WTC11 (cell line): Measurements from ENCODE around the gene PPP1R37. TPM values are rescaled to one million over a fixed set of nuclear protein-coding genes. Genes with fewer than 3 reads are reported as not detected.

Experiments
- ATAC-seq: fragments of 200-7000 bp; cut with Tn5 transposase; 2 replicates; pipeline ENCODE4 v1.10.0; 2021; ENCODE audit warnings: mild to moderate bottlenecking, moderate library complexity
- CTCF ChIA-PET: fragments of 300-600 bp; sonication (Branson Sonifier 250); formaldehyde crosslinking; loops from one replicate; lab custom pipeline; 2021; ENCODE audit warnings: antibody characterized with exemption; lab: Charles Lee
- POLR2A ChIA-PET: fragments of 350-600 bp; sonication (Branson Sonifier 250); formaldehyde crosslinking; loops from one replicate; lab custom pipeline; 2021; ENCODE audit warnings: antibody characterized with exemption; lab: Charles Lee
- DNase-seq: peaks from one replicate; pipeline ENCODE4 v3.0.0; 2021; ENCODE audit warnings: low spot score
- H3K27ac Mint-ChIP-seq: 2 replicates; pipeline ENCODE4 v1.8.0; 2021; ENCODE audit warnings: mixed read lengths
- H3K27me3 Mint-ChIP-seq: 2 replicates; pipeline ENCODE4 v1.8.0; 2021; ENCODE audit warnings: low read depth, mild to moderate bottlenecking, moderate library complexity, mixed read lengths
- H3K36me3 Mint-ChIP-seq: 2 replicates; pipeline ENCODE4 v1.8.0; 2021; ENCODE audit warnings: mixed read lengths
- H3K4me1 Mint-ChIP-seq: 2 replicates; pipeline ENCODE4 v1.8.0; 2022; ENCODE audit warnings: mixed read lengths
- H3K4me3 Mint-ChIP-seq: 2 replicates; pipeline ENCODE4 v1.8.0; 2021; ENCODE audit warnings: mild to moderate bottlenecking, moderate library complexity, mixed read lengths
- H3K9me3 Mint-ChIP-seq: 2 replicates; pipeline ENCODE4 v1.8.0; 2021; ENCODE audit warnings: mixed read lengths
- CREM ChIP-seq: sonication (generic); formaldehyde crosslinking; IDR thresholded peaks from 2 replicates; pipeline ENCODE4 v1.8.1; 2022; ENCODE audit warnings: mild to moderate bottlenecking, missing genetic modification reagents, moderate library complexity
- E2F5 ChIP-seq: sonication (generic); formaldehyde crosslinking; IDR thresholded peaks from 2 replicates; pipeline ENCODE4 v1.8.1; 2022; ENCODE audit warnings: mild to moderate bottlenecking, moderate library complexity, missing genetic modification reagents
- EMX1 ChIP-seq: fragments of 250-450 bp; sonication (Bioruptor Pico); IDR thresholded peaks from 2 replicates; pipeline ENCODE4 v1.8.0; 2021; ENCODE audit warnings: mild to moderate bottlenecking
- ETV6 ChIP-seq: sonication (generic); formaldehyde crosslinking; IDR thresholded peaks from 2 replicates; pipeline ENCODE4 v1.8.1; 2022; ENCODE audit warnings: mild to moderate bottlenecking, missing genetic modification reagents
- FOXP1 ChIP-seq: sonication (generic); formaldehyde crosslinking; IDR thresholded peaks from 2 replicates; pipeline ENCODE4 v1.8.0; 2022; ENCODE audit warnings: missing genetic modification reagents, mild to moderate bottlenecking, moderate library complexity, borderline replicate concordance
- GTF2I ChIP-seq: fragments of 250-450 bp; sonication (Bioruptor Pico); conservative IDR thresholded peaks from 2 replicates; pipeline ENCODE4 v1.4.0; 2021; ENCODE audit warnings: mild to moderate bottlenecking
- HMGA2 ChIP-seq: fragments of 250-450 bp; sonication (Bioruptor Pico); IDR thresholded peaks from 2 replicates; pipeline ENCODE4 v1.4.0; 2021; ENCODE audit warnings: mild to moderate bottlenecking, moderate library complexity
- MXD4 ChIP-seq: fragments of 250-450 bp; sonication (Bioruptor Pico); IDR thresholded peaks from 2 replicates; pipeline ENCODE4 v1.8.0; 2021; ENCODE audit warnings: mild to moderate bottlenecking, moderate library complexity, borderline replicate concordance
- MYBL2 ChIP-seq: sonication (generic); formaldehyde crosslinking; IDR thresholded peaks from 2 replicates; pipeline ENCODE4 v1.8.1; 2023; ENCODE audit warnings: mild to moderate bottlenecking, moderate library complexity, missing genetic modification reagents
- NFE2L1 ChIP-seq: sonication (generic); formaldehyde crosslinking; IDR thresholded peaks from 2 replicates; pipeline ENCODE4 v1.8.1; 2023; ENCODE audit warnings: missing genetic modification reagents
- NR1H2 ChIP-seq: sonication (generic); formaldehyde crosslinking; IDR thresholded peaks from 2 replicates; pipeline ENCODE4 v1.9.0; 2021; ENCODE audit warnings: mild to moderate bottlenecking, moderate library complexity, missing genetic modification reagents
- OVOL2 ChIP-seq: fragments of 250-450 bp; sonication (Bioruptor Pico); IDR thresholded peaks from 2 replicates; pipeline ENCODE4 v1.9.0; 2021; ENCODE audit warnings: mild to moderate bottlenecking, borderline replicate concordance
- PREB ChIP-seq: sonication (generic); formaldehyde crosslinking; IDR thresholded peaks from 2 replicates; pipeline ENCODE4 v1.8.1; 2022; ENCODE audit warnings: mild to moderate bottlenecking, missing genetic modification reagents, moderate library complexity, borderline replicate concordance
- RELA ChIP-seq: sonication (generic); formaldehyde crosslinking; IDR thresholded peaks from 2 replicates; pipeline ENCODE4 v1.8.1; 2022; ENCODE audit warnings: missing genetic modification reagents, mild to moderate bottlenecking, borderline replicate concordance
- SMAD3 ChIP-seq: sonication (generic); formaldehyde crosslinking; IDR thresholded peaks from 2 replicates; pipeline ENCODE4 v1.8.0; 2022; ENCODE audit warnings: missing genetic modification reagents, mild to moderate bottlenecking, borderline replicate concordance
- SP1 ChIP-seq: sonication (generic); formaldehyde crosslinking; conservative IDR thresholded peaks from 2 replicates; pipeline ENCODE4 v1.8.1; 2022; ENCODE audit warnings: missing genetic modification reagents
- TEAD4 ChIP-seq: sonication (generic); formaldehyde crosslinking; IDR thresholded peaks from 2 replicates; pipeline ENCODE4 v1.8.0; 2022; ENCODE audit warnings: mild to moderate bottlenecking, missing genetic modification reagents
- ZBTB21 ChIP-seq: sonication (generic); formaldehyde crosslinking; IDR thresholded peaks from 2 replicates; pipeline ENCODE4 v1.8.1; 2023; ENCODE audit warnings: mild to moderate bottlenecking, missing genetic modification reagents, borderline replicate concordance
- ZBTB43 ChIP-seq: sonication (generic); formaldehyde crosslinking; IDR thresholded peaks from 2 replicates; pipeline ENCODE4 v1.8.1; 2023; ENCODE audit warnings: mild to moderate bottlenecking, missing genetic modification reagents
- ZMAT4 ChIP-seq: fragments of 250-450 bp; sonication (Bioruptor Pico); IDR thresholded peaks from 2 replicates; pipeline ENCODE4 v1.9.0; 2021; ENCODE audit warnings: mild to moderate bottlenecking
- ZNF281 ChIP-seq: sonication (generic); formaldehyde crosslinking; IDR thresholded peaks from 2 replicates; pipeline ENCODE4 v1.8.0; 2023; ENCODE audit warnings: mild to moderate bottlenecking, missing genetic modification reagents
- ZNF416 ChIP-seq: fragments of 250-450 bp; sonication (Bioruptor Pico); IDR thresholded peaks from 2 replicates; pipeline ENCODE4 v1.9.0; 2021; ENCODE audit warnings: mild to moderate bottlenecking, inconsistent platforms
- total RNA-seq: library from RNA; stranded (reverse); gene quantifications from 3 replicates; pipeline ENCODE4 v1.2.3, GENCODE V29; 2021
- TF ChIP-seq, protein P1 (sequence below): sonication (generic); formaldehyde crosslinking; IDR thresholded peaks from 2 replicates; pipeline ENCODE4 v1.8.1; 2023; ENCODE audit warnings: mild to moderate bottlenecking, missing genetic modification reagents
- TF ChIP-seq, protein P2 (sequence below): fragments of 250-450 bp; sonication (Bioruptor Pico); IDR thresholded peaks from 2 replicates; pipeline ENCODE4 v1.9.0; 2021; ENCODE audit warnings: moderate library complexity, mild to moderate bottlenecking, inconsistent platforms, borderline replicate concordance

Gene PPP1R37
- total RNA-seq, 1 experiment from 2014 or later, result 35.4 TPM

- H3K4me1 Mint-ChIP-seq, result peaks cover 8% of the 10 kb centered on the region; the same call in 1 of the 2 replicates
- H3K4me3 Mint-ChIP-seq, result peak overlapping the region; percentile 63
- CTCF ChIA-PET, result interaction anchor here (1.3 to 2.1 kb wide), 3 partner anchors 14 to 192 kb away, joined by 4 read pairs; no protein-coding TSS in a partner anchor
- POLR2A ChIA-PET, result interaction anchor here (0.9 kb wide), 1 partner anchor 33 kb away, joined by 3 read pairs; no protein-coding TSS in a partner anchor
- peaks cover 8% of the 10 kb centered on the region; the same call in 1 of the 2 replicates for H3K27me3 Mint-ChIP-seq
- ATAC-seq (no peak), DNase-seq (no peak)
- TF ChIP-seq RELA (CRISPR knock-in tag), result no peak
- no peaks in the 10 kb centered on the region for H3K9me3 Mint-ChIP-seq
- no peak overlapping the region for H3K27ac Mint-ChIP-seq
- H3K36me3 Mint-ChIP-seq, result no peaks in the 10 kb centered on the region
Observed at GRCh38 chr19:45180936-45181335, 88.0 kb downstream of the PPP1R37 start.

DNA sequence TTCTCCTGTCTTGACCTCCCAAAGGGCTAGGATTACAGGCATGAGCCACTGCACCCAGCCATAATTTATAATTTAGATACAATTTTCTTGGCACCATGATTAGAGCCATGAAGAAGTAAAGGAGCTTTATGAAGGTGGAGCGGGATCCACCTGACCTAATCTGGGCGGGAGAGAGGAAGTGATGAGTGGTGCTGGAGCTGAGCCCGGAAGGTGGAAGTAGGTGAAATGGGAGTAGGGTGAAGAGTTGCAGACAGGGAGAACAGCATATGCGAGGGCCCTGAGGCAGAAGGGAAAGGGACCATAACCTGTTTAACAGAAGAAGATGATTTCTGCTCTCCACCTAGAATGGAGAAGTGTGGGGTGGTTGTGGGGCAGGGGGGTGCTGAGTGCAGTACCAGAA, 89.8 kb downstream of the PPP1R37 start:
- no peak for ATAC-seq
- H3K4me1 Mint-ChIP-seq, result peaks cover 8% of the 10 kb centered on the region; the same call in 1 of the 2 replicates
- POLR2A ChIA-PET, result interaction anchor here (0.6 kb wide), 1 partner anchor 527 kb away, joined by 3 read pairs; no protein-coding TSS in a partner anchor
- TF ChIP-seq HMGA2 (CRISPR knock-in tag) (no peak), CREM (CRISPR knock-in tag) (no peak), ZMAT4 (CRISPR knock-in tag) (no peak), OVOL2 (CRISPR knock-in tag) (no peak), TEAD4 (CRISPR knock-in tag) (no peak), E2F5 (no peak), ZNF281 (CRISPR knock-in tag) (no peak), MYBL2 (CRISPR knock-in tag) (no peak), SP1 (CRISPR knock-in tag) (no peak), EMX1 (CRISPR knock-in tag) (no peak), ETV6 (no peak)
- TF ChIP-seq, protein P1, sequence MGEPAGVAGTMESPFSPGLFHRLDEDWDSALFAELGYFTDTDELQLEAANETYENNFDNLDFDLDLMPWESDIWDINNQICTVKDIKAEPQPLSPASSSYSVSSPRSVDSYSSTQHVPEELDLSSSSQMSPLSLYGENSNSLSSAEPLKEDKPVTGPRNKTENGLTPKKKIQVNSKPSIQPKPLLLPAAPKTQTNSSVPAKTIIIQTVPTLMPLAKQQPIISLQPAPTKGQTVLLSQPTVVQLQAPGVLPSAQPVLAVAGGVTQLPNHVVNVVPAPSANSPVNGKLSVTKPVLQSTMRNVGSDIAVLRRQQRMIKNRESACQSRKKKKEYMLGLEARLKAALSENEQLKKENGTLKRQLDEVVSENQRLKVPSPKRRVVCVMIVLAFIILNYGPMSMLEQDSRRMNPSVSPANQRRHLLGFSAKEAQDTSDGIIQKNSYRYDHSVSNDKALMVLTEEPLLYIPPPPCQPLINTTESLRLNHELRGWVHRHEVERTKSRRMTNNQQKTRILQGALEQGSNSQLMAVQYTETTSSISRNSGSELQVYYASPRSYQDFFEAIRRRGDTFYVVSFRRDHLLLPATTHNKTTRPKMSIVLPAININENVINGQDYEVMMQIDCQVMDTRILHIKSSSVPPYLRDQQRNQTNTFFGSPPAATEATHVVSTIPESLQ (CRISPR knock-in tag), result no peak
- TF ChIP-seq, protein P2, sequence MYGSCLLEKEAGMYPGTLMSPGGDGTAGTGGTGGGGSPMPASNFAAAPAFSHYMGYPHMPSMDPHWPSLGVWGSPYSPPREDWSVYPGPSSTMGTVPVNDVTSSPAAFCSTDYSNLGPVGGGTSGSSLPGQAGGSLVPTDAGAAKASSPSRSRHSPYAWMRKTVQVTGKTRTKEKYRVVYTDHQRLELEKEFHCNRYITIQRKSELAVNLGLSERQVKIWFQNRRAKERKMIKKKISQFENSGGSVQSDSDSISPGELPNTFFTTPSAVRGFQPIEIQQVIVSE (CRISPR knock-in tag), result no peak
- TF ChIP-seq, all 79 proteins: peak for 0
- Mint-ChIP-seq H3K4me3 (no peak overlapping the region), H3K9me3 (no peaks in the 10 kb centered on the region), H3K27ac (0 out of 2 replicates have a peak overlapping the region, but pooled peaks have one; percentile 14), H3K36me3 (no peaks in the 10 kb centered on the region), H3K27me3 (peaks cover 8% of the 10 kb centered on the region; the same call in 1 of the 2 replicates)
- DNase-seq, result no peak
- CTCF ChIA-PET, result interaction anchor here (0.8 kb wide), 1 partner anchor 39 kb away, joined by 4 read pairs; no protein-coding TSS in a partner anchor

GRCh38 chr19:45184115-45184514, 91.1 kb downstream of the PPP1R37 start:
- H3K4me1 Mint-ChIP-seq, result peaks cover 8% of the 10 kb centered on the region; the same call in 1 of the 2 replicates
- ChIA-PET POLR2A (no interaction called here), CTCF (interaction anchor here (0.7 to 0.8 kb wide), 3 partner anchors 22 to 407 kb away, joined by 3 to 4 read pairs (median 3); no protein-coding TSS in a partner anchor)
- peaks cover 8% of the 10 kb centered on the region; the same call in 1 of the 2 replicates for H3K27me3 Mint-ChIP-seq
- ATAC-seq (no peak), DNase-seq (no peak)
- no peaks in the 10 kb centered on the region for H3K36me3 Mint-ChIP-seq
- H3K27ac Mint-ChIP-seq, result no peak overlapping the region
- no peak overlapping the region for H3K4me3 Mint-ChIP-seq
- H3K9me3 Mint-ChIP-seq, result no peaks in the 10 kb centered on the region
- TF ChIP-seq GTF2I (no peak), SMAD3 (CRISPR knock-in tag) (no peak), ZBTB21 (no peak), MXD4 (CRISPR knock-in tag) (no peak), NFE2L1 (CRISPR knock-in tag) (no peak), PREB (CRISPR knock-in tag) (no peak), SP1 (CRISPR knock-in tag) (no peak), FOXP1 (CRISPR knock-in tag) (no peak), ZBTB43 (CRISPR knock-in tag) (no peak), NR1H2 (CRISPR knock-in tag) (no peak), ZNF416 (no peak)
- TF ChIP-seq, all 79 proteins: peak for 0
